8988T (cell line): ENCODE measurements around the gene GTPBP2.
"Not testable (repeated sequence)": the region's sequence is repeated elsewhere in the genome, so short reads cannot be mapped to it uniquely, and the experiment has no call there.

Source experiments
- DNase-seq: peaks from one replicate; pipeline ENCODE4 v3.0.0; 2011

Gene GTPBP2

DNA sequence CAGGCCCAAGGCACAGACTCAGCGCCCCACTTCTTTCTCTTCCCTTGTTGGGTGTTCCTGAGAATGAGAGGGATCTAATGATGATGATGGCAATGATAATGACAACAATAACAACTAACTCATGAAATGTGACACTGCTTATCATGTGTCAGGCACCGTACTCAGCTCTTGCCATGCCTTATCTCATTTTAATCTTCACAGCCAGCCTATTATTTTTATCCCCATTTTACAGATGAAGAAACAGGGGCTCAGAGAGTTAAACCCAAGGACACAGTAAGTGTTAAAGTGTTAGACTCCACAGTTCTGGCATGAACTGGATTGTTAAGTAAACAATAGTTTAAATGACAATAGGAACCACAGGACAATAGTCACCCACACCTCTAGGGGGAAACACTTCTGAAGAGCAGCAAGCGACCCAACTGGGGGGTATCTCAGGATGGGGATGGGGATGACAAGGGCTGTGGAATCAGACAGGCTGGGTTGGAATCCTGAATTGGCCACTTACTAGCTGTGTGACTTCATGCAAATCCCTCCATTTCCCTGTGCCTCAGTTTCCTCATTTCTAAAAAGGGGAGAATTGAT is 28.2 kb upstream of the GTPBP2 start:
- DNase-seq: no peak

- DNase-seq: not testable (repeated sequence)
Measured at GRCh38 chr6:43652822-43653221, 23.8 kb upstream of the GTPBP2 start.

- no peak for DNase-seq
Measured at GRCh38 chr6:43648248-43648647, 19.2 kb upstream of the GTPBP2 start.

DNA sequence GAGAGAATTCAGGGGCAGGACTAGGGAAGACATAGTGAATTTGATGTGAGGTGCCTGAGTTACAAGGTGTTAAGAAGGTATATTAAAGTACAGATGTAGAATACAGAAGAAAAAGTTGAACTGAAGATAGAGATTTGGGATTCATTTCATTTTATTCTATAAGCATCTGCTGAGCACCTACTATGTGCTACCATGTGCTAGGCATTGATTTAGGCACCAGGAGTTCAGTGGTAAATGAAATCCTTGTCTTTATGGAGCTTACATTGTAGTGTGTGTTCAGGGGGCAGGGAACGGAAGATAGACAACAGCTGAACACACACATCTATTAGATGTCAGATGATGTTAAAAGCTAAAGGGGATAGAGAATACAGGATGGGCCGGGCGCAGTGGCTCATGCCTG is 18.5 kb upstream of the GTPBP2 start:
- no peak for DNase-seq

GRCh38 chr6:43645613-43645964 is 16.5 kb upstream of the GTPBP2 start:
- DNase-seq: no peak

- no peak for DNase-seq
Measured at GRCh38 chr6:43644940-43645612, 16.0 kb upstream of the GTPBP2 start, which contains the start of gene RSPH9. RSPH9 (plus strand) TSS chr6:43645036; CDS start chr6:43645099, 63 bp downstream.

DNA sequence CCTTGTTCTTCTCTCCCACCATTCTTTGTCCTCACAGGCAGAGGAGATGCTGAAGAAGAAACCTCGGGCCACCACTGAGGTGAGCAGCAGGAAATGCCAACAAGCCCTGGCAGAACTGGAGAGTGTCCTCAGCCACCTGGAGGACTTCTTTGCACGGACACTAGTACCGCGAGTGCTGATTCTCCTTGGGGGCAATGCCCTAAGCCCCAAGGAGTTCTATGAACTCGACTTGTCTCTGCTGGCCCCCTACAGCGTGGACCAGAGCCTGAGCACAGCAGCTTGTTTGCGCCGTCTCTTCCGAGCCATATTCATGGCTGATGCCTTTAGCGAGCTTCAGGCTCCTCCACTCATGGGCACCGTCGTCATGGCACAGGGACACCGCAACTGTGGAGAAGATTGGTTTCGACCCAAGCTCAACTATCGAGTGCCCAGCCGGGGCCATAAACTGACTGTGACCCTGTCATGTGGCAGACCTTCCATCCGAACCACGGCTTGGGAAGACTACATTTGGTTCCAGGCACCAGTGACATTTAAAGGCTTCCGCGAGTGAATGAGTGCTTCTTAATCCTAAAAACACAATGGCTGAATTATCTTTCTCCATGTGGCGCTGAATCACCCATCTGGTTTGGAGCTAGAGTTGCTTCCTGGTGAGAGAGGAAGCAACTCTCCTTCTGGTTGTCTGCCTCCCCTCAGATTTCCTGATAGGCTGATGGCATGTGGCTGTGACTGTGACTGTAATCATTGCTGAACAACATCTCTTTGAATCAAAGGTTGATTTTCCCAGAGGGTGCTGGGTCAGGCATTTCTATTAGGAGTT is 11.1 kb upstream of the GTPBP2 start:
- DNase-seq: no peak

- DNase-seq: no peak
Measured at GRCh38 chr6:43636308-43636659, 7.2 kb upstream of the GTPBP2 start.

- peak; percentile 71 for DNase-seq
Measured at GRCh38 chr6:43635387-43636307, 6.6 kb upstream of the GTPBP2 start, which contains the start of gene MAD2L1BP. MAD2L1BP (plus strand) TSS chr6:43635840; CDS start chr6:43635876, 36 bp downstream.

DNA sequence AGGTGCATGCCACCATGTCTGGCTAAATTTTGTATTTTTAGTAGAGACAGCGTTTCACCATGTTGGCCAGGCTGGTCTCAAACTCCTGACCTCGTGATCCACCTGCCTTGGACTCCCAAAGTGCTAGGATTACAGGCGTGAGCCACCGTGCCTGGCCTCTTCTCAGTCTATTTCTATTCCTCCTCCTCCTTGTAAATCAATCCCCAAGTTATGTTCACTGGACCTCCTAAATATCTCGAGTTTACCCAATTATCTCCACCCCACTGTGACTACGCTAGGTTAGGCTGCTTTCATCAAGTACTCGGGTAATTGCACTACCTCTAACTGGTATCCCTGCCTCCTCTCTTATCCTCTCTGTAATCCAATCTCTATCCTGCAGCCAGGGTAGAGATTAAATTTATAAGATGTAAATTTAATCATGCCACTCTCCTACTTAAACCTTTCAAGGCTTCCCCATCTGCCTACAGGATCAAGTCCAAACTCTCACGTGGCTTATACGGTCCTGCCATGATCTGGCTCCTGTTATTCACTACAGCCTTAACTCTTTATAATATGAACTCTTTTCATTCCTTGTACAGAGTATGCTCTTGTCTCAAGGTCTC is 5.7 kb upstream of the GTPBP2 start:
- DNase-seq: no peak

GRCh38 chr6:43633002-43633401 is 3.9 kb upstream of the GTPBP2 start:
- not testable (repeated sequence) for DNase-seq

GRCh38 chr6:43630980-43631619 is 2.0 kb upstream of the GTPBP2 start:
- no peak for DNase-seq

- DNase-seq: peak; percentile 92
Measured at GRCh38 chr6:43629505-43630300, 639 bp upstream of the GTPBP2 start.

- no peak for DNase-seq
Measured at GRCh38 chr6:43628393-43629103, 516 bp downstream of the GTPBP2 start.

- DNase-seq: no peak
Measured at GRCh38 chr6:43627008-43627825, 1.8 kb downstream of the GTPBP2 start.

GRCh38 chr6:43625393-43625992 is 3.6 kb downstream of the GTPBP2 start:
- DNase-seq: no peak

DNA sequence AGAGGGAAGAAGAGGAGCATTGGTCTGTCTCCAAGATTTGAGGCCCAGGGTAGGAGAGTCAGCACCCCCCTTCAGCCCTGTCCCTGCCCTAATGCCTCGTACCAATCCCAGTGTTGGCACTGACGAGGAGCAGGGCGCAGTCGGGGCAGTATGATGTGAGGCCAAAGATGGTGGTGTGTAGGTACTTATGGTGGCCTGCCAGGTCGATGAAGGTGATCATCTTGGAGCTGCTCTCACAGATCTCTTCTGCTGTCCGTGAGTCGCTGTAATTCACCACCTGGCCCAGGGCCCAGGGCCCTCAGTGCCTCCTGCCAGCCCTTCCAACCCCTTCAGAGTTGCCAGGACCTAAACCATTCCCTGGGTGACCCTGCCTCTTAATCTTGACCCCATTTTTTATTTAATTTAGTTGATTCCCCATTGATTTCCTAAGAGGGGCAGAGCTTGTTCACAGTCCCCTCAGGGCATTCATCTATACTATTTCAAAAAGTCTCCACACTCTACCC is 4.2 kb downstream of the GTPBP2 start:
- no peak for DNase-seq

DNA sequence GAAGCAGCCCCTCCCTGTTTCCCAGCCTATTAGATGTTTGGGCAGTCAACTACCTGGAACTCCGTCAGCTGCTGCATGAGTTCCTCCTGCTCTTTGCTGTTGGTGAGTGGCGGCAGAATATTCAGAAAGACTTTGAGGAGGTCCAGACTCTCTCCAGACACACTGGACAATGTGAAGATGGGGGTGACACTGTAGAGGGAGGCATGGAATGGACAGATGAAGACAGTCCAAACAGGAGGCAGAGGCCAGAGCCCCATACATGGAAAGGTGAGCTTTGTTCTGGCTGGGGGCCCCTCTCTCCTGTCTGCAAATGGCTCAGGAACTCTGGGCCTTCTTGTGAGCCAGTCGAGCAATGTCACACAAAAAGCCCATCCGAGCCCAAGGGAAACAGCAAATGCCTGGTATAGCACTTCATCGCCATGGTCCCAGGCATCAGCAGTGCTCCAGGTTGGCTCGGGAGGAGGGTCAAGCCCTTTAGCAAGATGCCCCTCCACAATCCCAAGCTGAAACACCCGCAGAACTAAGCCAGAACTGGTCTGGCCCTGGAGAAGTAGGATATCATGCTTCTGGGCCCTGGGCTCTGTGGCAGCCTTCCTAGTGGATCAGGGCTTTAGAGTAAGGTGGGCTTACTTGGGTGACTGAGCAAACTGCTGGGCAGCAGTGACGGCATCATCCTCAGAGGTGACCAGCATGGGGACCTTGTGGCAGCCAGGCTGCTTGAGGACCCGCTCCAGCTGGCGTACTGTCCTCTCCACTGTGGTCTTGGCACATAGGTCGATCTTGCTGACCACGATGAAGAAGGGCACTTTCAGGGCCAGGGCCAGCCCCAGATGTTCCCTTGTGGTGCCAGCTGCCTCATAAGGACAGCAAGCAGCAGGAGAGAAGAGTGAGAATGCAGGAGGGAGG is 4.9 kb downstream of the GTPBP2 start:
- no peak for DNase-seq
